Smooth muscle cell (in vitro differentiated cells): ENCODE measurements around the gene DIP2B. TPM values are rescaled to one million over a fixed set of nuclear protein-coding genes. Genes with fewer than 3 reads are reported as not detected.
A peak's percentile ranks its signal among the peaks of the same experiment; 100 is the strongest.

Experiments used
- DNase-seq: peaks from one replicate; lab custom pipeline; 2025; ENCODE audit not compliant: unreplicated experiment; lab: John Stamatoyannopoulos, UW
- H2AFZ ChIP-seq: fragments of 200-600 bp; sonication (generic); 2 replicates; pipeline ENCODE4 v1.6.0; 2016; ENCODE audit warnings: antibody characterized with exemption, low read depth, mild to moderate bottlenecking
- H3F3A ChIP-seq: fragments of 200-600 bp; sonication (generic); 2 replicates; pipeline ENCODE4 v1.6.0; 2017; ENCODE audit warnings: antibody characterized with exemption, low read depth
- H3K27ac ChIP-seq: fragments of 200-600 bp; sonication (generic); 2 replicates; pipeline ENCODE4 v1.5.1; 2016; ENCODE audit warnings: low read depth, mild to moderate bottlenecking
- H3K27me3 ChIP-seq: fragments of 200-600 bp; sonication (generic); 2 replicates; pipeline ENCODE4 v1.6.1; 2016; ENCODE audit warnings: low read depth, mild to moderate bottlenecking
- H3K36me3 ChIP-seq: fragments of 200-600 bp; sonication (generic); 2 replicates; pipeline ENCODE4 v1.5.1; 2016; ENCODE audit warnings: low read depth
- H3K4me1 ChIP-seq: fragments of 200-600 bp; sonication (generic); 2 replicates; pipeline ENCODE4 v1.5.1; 2016; ENCODE audit warnings: low read depth
- H3K4me2 ChIP-seq: fragments of 200-600 bp; sonication (generic); 2 replicates; pipeline ENCODE4 v1.6.0; 2016; ENCODE audit warnings: mild to moderate bottlenecking
- H3K4me3 ChIP-seq: fragments of 200-600 bp; sonication (generic); 2 replicates; pipeline ENCODE4 v1.5.1; 2016; ENCODE audit warnings: mild to moderate bottlenecking
- H3K79me2 ChIP-seq: fragments of 200-600 bp; sonication (generic); 2 replicates; pipeline ENCODE4 v1.6.0; 2016; ENCODE audit warnings: low read depth, mild to moderate bottlenecking
- H3K9ac ChIP-seq: fragments of 200-600 bp; sonication (generic); 2 replicates; pipeline ENCODE4 v1.6.0; 2016; ENCODE audit warnings: low read depth
- H3K9me3 ChIP-seq: fragments of 200-600 bp; sonication (generic); replicated peaks from 2 replicates; pipeline ENCODE4 v1.5.1; 2016; ENCODE audit warnings: low read depth
- H4K20me1 ChIP-seq: fragments of 200-600 bp; sonication (generic); 2 replicates; pipeline ENCODE4 v1.6.0; 2016; ENCODE audit warnings: low read depth
- CTCF ChIP-seq: fragments of 200-600 bp; sonication (generic); IDR thresholded peaks from 2 replicates; pipeline ENCODE4 v1.5.1; 2017; ENCODE audit warnings: borderline replicate concordance, mild to moderate bottlenecking, antibody characterized with exemption; ENCODE audit not compliant: insufficient read depth, poor library complexity, severe bottlenecking
- WGBS: methylation state at CpG from one replicate; pipeline ENCODE4 v1.1.7; 2016; ENCODE audit warnings: low lambda C conversion rate; 5-methylcytosine and 5-hydroxymethylcytosine counted together
- polyA plus RNA-seq: library from polyadenylated mRNA; unstranded; fragments of >200 nt; fragmentation: Nextera tagmentation; extraction: Ambion mirVana; gene quantifications from 2 replicates; pipeline ENCODE4 v1.2.1, GENCODE V29; 2016
- total RNA-seq: library from RNA; depleted of rRNA; stranded (reverse); fragments of >200 nt; gene quantifications from 2 replicates; pipeline ENCODE4 v1.2.3, GENCODE V29; 2014

Gene DIP2B
- total and polyA plus RNA-seq, 2 experiments from 2014 or later, result 5.8 to 35.2 TPM

- Histone ChIP-seq H3K27ac (no peak overlapping the region), H3K9ac (no peak overlapping the region), H3K9me3 (no peaks in the 10 kb centered on the region), H3K36me3 (no peaks in the 10 kb centered on the region), H3K27me3 (no peaks in the 10 kb centered on the region), H3K4me3 (no peak overlapping the region), H3K4me2 (no peak overlapping the region), H4K20me1 (peaks cover 16% of the 10 kb centered on the region), H3F3A (peaks cover 9% of the 10 kb centered on the region), H3K79me2 (peaks cover 90% of the 10 kb centered on the region), H2AFZ (no peak overlapping the region), H3K4me1 (peaks cover 10% of the 10 kb centered on the region)
- no peak for DNase-seq
- TF ChIP-seq CTCF, result no peak
- 92% methylated on average over 4 of the region's 5 CpGs for WGBS
Observed at GRCh38 chr12:50545213-50545612, 40.4 kb downstream of the DIP2B start.

- Histone ChIP-seq H3K4me3 (no peak overlapping the region), H2AFZ (no peak overlapping the region), H3K9ac (no peak overlapping the region), H4K20me1 (peaks cover 17% of the 10 kb centered on the region), H3K79me2 (peaks cover 86% of the 10 kb centered on the region), H3K9me3 (no peaks in the 10 kb centered on the region), H3K4me2 (peak overlapping the region; percentile 56), H3K4me1 (peaks cover 10% of the 10 kb centered on the region), H3F3A (peaks cover 11% of the 10 kb centered on the region), H3K36me3 (no peaks in the 10 kb centered on the region), H3K27ac (peak overlapping the region; percentile 35), H3K27me3 (no peaks in the 10 kb centered on the region)
- DNase-seq, result no peak
- 43% methylated on average over 5 of the region's 5 CpGs for WGBS
- TF ChIP-seq CTCF, result no peak
Observed at GRCh38 chr12:50545786-50546185, 41.0 kb downstream of the DIP2B start.

GRCh38 chr12:50546441-50547318, 41.9 kb downstream of the DIP2B start:
- DNase-seq, result no peak
- Histone ChIP-seq H3K27me3 (no peaks in the 10 kb centered on the region), H3K79me2 (peaks cover 86% of the 10 kb centered on the region), H4K20me1 (peaks cover 24% of the 10 kb centered on the region), H3K9me3 (no peaks in the 10 kb centered on the region), H2AFZ (no peak overlapping the region), H3K4me2 (peak overlapping the region; percentile 56), H3K9ac (no peak overlapping the region), H3K4me1 (peaks cover 10% of the 10 kb centered on the region), H3F3A (peaks cover 11% of the 10 kb centered on the region), H3K4me3 (no peak overlapping the region), H3K27ac (peak overlapping the region; percentile 35), H3K36me3 (no peaks in the 10 kb centered on the region)
- 82% methylated on average over 6 of the region's 6 CpGs for WGBS
- TF ChIP-seq CTCF, result no peak
